Measurements from ENCODE around the gene MOB2. TPM values are rescaled to one million over a fixed set of nuclear protein-coding genes. Genes with fewer than 3 reads are reported as not detected.

Gene MOB2
- total and polyA plus RNA-seq, 11 donors = 27.4 to 61.1 (median 44.7) TPM

DNA sequence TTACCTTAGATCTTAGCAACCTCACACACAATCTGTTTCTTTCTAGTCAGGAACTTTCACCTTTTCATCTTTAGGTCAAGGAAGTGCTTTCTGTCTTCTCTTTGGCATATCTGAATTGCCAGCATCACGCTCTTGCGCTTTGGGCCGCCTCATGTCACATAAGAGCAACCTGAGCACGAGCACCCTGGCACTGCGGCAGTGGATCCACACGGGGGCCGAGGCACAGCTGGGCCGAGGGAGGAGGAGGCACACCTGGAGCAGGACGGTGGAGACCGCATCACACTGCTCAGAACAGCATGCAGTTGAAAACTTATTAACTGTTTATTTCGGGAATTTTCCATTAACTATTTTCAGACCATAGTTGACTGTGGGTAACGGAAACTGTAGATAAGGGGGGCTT lies 10.7 kb downstream of the MOB2 start:
- Histone ChIP-seq H3K4me1 (peaks cover 0 to 16% (median 2%) of the 10 kb centered on the region in 12 donors), H3K27me3 (no peaks in the 10 kb centered on the region), H3K36me3 (peaks cover 0 to 95% (median 86%) of the 10 kb centered on the region in 9 donors), H3K4me3 (no peak overlapping the region), H3K27ac (no peak overlapping the region), H3K9me3 (no peaks in the 10 kb centered on the region)
- DNase-seq = no peak
- intact Hi-C loops (cut with DNase I) = loop anchor here in 1 of 10 donors (5.0 kb wide), 1 partner anchor 36 kb away; no protein-coding TSS in a partner anchor
- 90 to 96% (median 93%) methylated on average over 12 of the region's 12 CpGs for WGBS, 4 donors
- ATAC-seq = no peak
- TF ChIP-seq, protein P1, sequence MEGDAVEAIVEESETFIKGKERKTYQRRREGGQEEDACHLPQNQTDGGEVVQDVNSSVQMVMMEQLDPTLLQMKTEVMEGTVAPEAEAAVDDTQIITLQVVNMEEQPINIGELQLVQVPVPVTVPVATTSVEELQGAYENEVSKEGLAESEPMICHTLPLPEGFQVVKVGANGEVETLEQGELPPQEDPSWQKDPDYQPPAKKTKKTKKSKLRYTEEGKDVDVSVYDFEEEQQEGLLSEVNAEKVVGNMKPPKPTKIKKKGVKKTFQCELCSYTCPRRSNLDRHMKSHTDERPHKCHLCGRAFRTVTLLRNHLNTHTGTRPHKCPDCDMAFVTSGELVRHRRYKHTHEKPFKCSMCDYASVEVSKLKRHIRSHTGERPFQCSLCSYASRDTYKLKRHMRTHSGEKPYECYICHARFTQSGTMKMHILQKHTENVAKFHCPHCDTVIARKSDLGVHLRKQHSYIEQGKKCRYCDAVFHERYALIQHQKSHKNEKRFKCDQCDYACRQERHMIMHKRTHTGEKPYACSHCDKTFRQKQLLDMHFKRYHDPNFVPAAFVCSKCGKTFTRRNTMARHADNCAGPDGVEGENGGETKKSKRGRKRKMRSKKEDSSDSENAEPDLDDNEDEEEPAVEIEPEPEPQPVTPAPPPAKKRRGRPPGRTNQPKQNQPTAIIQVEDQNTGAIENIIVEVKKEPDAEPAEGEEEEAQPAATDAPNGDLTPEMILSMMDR (IDR thresholded peaks at IDR 0.05) = no peak
- no peak for TF ChIP-seq POLR2A (IDR thresholded peaks at IDR 0.05)

DNA sequence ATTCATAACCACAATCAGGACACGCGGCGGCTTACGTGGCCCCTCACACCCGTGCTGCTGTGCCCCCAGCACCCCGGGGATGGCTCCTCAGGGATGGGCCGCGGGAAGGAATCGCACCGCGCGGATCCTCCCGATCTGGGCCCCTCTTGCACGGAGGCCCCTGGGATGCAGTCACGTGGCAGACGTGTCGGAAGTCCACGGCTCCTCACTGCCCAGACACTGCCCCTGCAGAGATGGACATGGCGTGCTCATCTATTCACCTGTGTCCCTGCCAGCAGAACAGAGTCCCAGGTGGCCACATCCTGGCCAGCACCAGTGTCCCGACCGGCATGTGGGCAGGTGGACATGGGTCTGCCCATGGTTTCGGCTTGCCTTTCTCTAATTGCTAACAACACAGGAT lies 12.8 kb downstream of the MOB2 start:
- TF ChIP-seq, protein P1 (IDR thresholded peaks at IDR 0.05) = no peak
- TF ChIP-seq POLR2A (IDR thresholded peaks at IDR 0.05) = no peak
- H3K27me3 ChIP-seq = no peaks in the 10 kb centered on the region
- peaks cover 0 to 6% (median 0%) of the 10 kb centered on the region in 12 donors for H3K4me1 ChIP-seq
- H3K27ac ChIP-seq = no peak overlapping the region
- DNase-seq (peak in 1 of 5 donors; percentile 9), ATAC-seq (no peak)
- WGBS, 4 donors = 94 to 97% (median 95%) methylated on average over 19 to 22 of the region's 22 CpGs
- intact Hi-C loops (cut with DNase I) = no loop called here
- H3K36me3 ChIP-seq = peaks cover 0 to 95% (median 89%) of the 10 kb centered on the region in 9 donors
- no peaks in the 10 kb centered on the region for H3K9me3 ChIP-seq
- no peak overlapping the region for H3K4me3 ChIP-seq

DNA sequence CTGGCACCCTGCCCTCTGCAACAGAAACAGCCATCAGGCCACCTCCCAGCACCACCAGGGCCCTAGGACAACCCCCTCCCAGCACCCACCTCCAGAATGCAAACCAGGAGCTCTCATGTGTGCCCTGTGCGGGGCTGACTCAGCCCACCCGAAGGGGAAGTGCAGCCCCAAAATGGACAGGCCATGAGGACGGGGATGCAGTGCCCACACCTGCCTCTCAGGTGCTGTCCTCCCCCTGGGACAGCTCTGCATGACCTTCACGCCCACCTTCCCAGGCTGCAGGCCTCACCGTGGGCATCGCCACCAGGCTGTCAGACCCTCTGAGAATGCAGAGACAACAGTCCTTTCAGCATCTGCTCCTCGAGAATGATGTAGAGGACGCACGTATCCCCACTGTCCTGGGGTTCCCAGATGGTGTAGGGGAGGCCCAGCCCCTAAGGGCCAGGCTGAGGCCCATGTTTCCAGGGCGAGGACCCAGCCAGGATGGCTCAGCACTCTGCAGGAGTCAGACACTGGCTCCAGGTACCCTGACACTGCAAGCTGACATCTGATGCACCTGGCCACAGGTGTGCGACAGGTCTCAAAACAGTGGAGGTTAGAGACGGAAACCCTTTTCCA lies 13.5 kb downstream of the MOB2 start:
- Histone ChIP-seq H3K36me3 (peaks cover 0 to 93% (median 88%) of the 10 kb centered on the region in 9 donors), H3K27me3 (no peaks in the 10 kb centered on the region), H3K9me3 (no peaks in the 10 kb centered on the region), H3K27ac (no peak overlapping the region), H3K4me3 (no peak overlapping the region), H3K4me1 (peaks cover 0 to 10% (median 0%) of the 10 kb centered on the region in 12 donors)
- TF ChIP-seq POLR2A (IDR thresholded peaks at IDR 0.05) = no peak
- TF ChIP-seq, protein P1 (IDR thresholded peaks at IDR 0.05) = no peak
- 93 to 95% (median 95%) methylated on average over 6 to 12 of the region's 12 CpGs for WGBS, 4 donors
- intact Hi-C loops (cut with DNase I) = no loop called here
- peak in 1 of 5 donors; percentile 19 for DNase-seq
- no peak for ATAC-seq

DNA sequence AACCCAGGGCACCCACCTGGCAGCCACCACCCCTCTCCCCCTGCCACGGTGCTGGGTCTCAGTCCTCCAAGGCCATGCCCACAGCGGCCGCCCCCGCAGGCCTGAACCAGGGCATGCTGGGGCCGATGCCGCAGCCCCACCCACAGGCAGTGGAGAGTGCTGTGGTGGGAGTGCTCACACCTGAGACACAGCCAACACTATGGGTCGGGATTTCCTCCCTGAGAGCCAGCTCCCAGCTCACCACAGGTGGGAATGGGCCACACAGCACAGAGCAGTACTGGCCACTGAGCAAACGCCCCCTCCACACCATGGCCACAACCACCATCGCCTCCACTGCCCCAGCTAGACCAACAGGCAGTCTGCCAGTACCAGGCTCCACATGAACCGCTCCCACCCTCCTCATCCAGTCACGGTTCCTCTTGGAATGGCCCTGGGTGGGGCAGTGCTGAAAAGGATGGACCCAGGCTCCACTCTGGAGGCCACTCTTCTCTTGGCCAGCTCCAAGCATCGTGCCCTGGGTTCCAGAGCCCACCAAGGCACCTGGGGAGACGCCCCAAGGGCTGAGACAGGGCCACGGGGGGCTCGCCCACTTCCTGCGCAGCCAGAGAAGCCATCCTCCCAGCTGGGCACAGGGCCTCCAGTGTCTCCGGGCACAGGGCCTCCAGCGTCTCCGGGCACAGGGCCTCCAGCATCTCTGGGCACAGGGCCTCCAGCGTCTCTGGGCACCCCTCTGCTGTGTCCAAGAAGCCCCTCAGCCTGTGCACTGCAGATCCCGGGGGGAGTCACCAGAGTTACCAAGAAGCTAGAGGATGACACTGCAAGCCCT lies 14.2 kb downstream of the MOB2 start:
- peak overlapping the region in 1 of 12 donors; percentile 11 for H3K27ac ChIP-seq
- peaks cover 0 to 90% (median 81%) of the 10 kb centered on the region in 9 donors for H3K36me3 ChIP-seq
- no peak overlapping the region for H3K4me3 ChIP-seq
- 91 to 94% (median 91%) methylated on average over 13 to 21 of the region's 21 CpGs for WGBS, 4 donors
- DNase-seq (peak in 3 of 5 donors; percentile 19 to 52 (median 22)), ATAC-seq (no peak)
- TF ChIP-seq, protein P1 (IDR thresholded peaks at IDR 0.05) = no peak
- TF ChIP-seq POLR2A (IDR thresholded peaks at IDR 0.05) = no peak
- no peaks in the 10 kb centered on the region for H3K9me3 ChIP-seq
- intact Hi-C loops (cut with DNase I) = no loop called here
- no peaks in the 10 kb centered on the region for H3K27me3 ChIP-seq
- peaks cover 0 to 14% (median 0%) of the 10 kb centered on the region in 12 donors for H3K4me1 ChIP-seq
